Colon (tissue), 2 donors: Measurements from ENCODE around the gene HMCN2.
"Not testable (repeated sequence)": the region's sequence is repeated elsewhere in the genome, so short reads cannot be mapped to it uniquely, and the experiment has no call there.

Experiments used
- FAIRE-seq: peaks from 2 replicates; lab custom pipeline; 2012; peaks lifted over from hg19 to GRCh38; lab: Jason Lieb, UNC
- donor health status: control.
- donor health status: control.

Gene HMCN2

GRCh38 chr9:130264414-130265350, 878 bp upstream of the HMCN2 start:
- FAIRE-seq: no peak

- FAIRE-seq: no peak
These were observed 907 bp downstream of the HMCN2 start for GRCh38 chr9:130266236-130267098.

GRCh38 chr9:130267930-130268329, 2.4 kb downstream of the HMCN2 start:
- no peak for FAIRE-seq

GRCh38 chr9:130268521-130269211, 3.1 kb downstream of the HMCN2 start:
- no peak for FAIRE-seq

GRCh38 chr9:130271473-130271872, 5.9 kb downstream of the HMCN2 start:
- FAIRE-seq: no peak

GRCh38 chr9:130275156-130275555, 9.6 kb downstream of the HMCN2 start:
- no peak for FAIRE-seq

- no peak for FAIRE-seq
These were observed 10.6 kb downstream of the HMCN2 start for GRCh38 chr9:130276121-130276520.

GRCh38 chr9:130276955-130277354, 11.4 kb downstream of the HMCN2 start:
- FAIRE-seq: no peak

GRCh38 chr9:130277525-130277924, 12.0 kb downstream of the HMCN2 start:
- not testable (repeated sequence) for FAIRE-seq

GRCh38 chr9:130283539-130284248, 18.1 kb downstream of the HMCN2 start:
- FAIRE-seq: no peak

- no peak for FAIRE-seq
These were observed 18.7 kb downstream of the HMCN2 start for GRCh38 chr9:130284249-130284625.

- no peak for FAIRE-seq
These were observed 19.1 kb downstream of the HMCN2 start for GRCh38 chr9:130284690-130285089.

- FAIRE-seq: no peak
These were observed 19.7 kb downstream of the HMCN2 start for GRCh38 chr9:130285271-130285670.

- no peak for FAIRE-seq
These were observed 20.7 kb downstream of the HMCN2 start for GRCh38 chr9:130286072-130286770.

GRCh38 chr9:130286781-130287428, 21.3 kb downstream of the HMCN2 start:
- FAIRE-seq: no peak

GRCh38 chr9:130287736-130288135, 22.2 kb downstream of the HMCN2 start:
- FAIRE-seq: no peak

GRCh38 chr9:130288393-130288792, 22.8 kb downstream of the HMCN2 start:
- no peak for FAIRE-seq

GRCh38 chr9:130288926-130289690, 23.5 kb downstream of the HMCN2 start:
- no peak for FAIRE-seq

GRCh38 chr9:130289711-130290241, 24.2 kb downstream of the HMCN2 start:
- no peak for FAIRE-seq
